ENCODE data around the gene MRPL48.
"Not testable (repeated sequence)": the region's sequence is repeated elsewhere in the genome, so short reads cannot be mapped to it uniquely, and the experiment has no call there.

Gene MRPL48

DNA sequence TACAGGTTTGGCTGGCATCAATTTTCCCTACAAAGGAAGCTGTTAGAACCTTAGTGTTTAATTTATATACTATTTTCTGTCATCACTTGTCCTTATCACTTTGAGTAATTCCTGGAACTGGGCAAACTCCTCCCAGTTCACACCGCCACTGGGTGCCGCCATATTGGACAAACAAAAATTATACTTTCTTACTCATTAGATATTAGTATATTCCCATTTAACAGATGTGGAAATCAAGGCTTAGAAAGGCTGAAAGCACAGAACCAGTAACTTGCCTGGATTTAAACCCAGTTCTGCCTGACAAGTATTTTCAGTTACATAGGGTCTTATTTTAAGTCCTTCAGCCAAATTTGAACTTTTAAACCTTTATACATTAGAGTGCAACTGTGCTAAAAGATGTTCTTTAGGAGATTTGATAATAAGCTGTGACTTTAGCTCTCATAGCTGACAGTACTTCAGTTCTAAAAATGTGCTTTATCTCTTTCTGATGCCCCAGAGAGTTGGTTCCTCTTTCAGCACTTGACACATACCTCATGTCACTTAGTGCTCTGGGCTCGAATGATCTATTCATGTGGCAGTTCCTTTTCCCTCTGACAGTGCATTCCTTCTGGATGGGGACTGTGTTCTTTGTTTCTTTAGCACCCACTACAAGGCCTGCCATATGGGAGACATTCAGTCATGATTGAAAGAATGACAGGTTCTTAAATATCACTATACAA, 63.5 kb downstream of the MRPL48 start:
- no peak for DNase-seq

DNA sequence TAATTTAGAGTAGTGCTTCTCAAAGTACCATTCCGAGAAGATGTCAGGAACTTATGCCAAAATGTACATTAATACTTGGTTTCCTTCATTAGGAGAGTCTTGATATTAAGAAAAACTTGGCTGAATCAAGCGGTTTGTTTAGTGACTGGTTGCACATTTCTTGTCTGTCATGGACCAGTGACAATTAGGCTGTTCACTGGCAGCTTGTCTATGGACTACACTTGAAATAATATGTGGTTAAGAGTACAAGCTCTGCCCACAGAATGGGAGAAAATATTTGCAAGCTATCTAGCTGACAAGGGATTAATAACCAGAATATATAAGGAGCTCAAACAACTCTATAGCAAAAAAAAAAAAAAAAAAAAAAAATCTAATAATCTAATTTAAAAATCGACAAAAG, 64.4 kb downstream of the MRPL48 start:
- no peak for DNase-seq

DNA sequence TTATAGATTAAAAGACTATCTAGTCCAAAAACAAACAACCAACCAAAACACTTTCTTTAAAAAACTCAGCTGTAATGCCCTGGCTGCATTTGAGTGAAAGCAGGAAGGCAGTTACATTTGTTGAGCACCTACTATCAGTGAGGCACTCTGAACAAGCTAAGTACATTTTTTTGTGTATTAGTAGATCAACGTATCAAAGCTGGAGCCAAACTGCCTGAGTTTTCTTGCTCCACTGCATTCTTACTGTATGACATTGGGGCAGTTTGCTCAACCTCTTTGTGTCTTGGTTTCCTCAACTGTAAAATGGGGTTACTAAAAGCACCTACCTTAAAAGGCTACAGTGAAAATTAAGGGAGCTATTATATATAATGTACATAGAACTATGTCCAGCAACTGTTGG, 67.0 kb downstream of the MRPL48 start:
- no peak for DNase-seq

DNA sequence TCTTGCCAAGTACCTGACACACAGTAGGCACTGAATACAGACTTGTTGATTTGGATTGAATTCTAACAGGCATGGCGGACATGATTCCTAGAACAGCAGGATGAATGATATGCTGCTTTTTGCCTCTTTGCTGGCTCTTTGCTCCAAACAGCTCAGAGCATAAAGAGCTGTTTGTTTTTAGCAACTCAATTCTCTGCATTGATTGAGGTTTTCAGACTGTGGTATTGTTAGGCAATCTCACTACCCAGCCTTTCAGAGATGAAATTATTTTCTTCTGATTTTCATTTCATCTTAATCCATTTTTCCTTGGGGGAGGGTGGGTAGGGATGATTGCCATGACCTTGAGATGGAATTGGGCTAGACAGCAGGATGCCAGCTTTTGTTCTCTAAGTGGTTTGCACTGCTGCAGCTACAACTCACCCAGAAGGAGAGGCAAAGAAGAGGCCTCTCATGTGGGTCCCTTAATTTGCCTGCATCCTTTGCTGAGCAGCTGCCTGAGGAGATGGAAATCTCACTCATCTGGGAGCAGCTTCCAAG, 68.4 kb downstream of the MRPL48 start:
- DNase-seq: no peak

DNA sequence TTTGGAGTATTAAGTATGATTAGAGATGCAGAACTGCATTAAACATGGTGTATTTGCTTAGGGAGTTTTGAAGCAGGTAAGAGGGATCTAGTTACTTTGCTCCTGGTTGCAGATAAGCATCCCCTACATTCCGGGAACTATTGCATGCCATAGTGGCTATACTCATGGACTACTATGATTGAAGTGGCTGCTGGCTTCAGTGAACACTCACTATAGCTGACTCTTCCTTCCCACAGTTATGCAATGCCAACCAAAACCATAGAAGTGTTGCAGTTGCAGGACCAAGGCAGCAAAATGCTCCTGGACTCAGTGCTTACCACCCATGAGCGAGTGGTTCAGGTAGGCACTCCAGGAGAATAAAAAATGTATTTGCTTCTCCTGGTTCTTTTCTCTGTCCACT, 72.0 kb downstream of the MRPL48 start:
- DNase-seq: no peak

DNA sequence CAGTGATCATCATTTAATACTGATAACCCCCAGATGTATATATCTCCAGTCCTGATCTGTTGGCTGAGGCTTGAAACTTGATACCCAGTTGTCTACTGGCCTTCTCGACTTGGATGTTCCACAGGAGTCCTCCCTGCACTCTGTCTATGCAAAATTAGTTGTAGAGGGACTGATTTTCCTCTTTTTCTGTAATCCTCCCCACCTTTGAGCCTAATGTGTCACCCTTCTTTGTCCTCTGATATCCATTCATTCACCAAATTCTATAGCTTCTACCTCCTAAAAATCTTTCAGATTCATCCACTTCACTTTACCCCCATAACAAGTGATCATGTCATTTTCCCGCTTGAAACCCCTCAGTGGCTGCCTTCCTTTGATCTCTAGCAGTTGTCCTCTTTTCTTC, 72.5 kb downstream of the MRPL48 start:
- no peak for DNase-seq

DNA sequence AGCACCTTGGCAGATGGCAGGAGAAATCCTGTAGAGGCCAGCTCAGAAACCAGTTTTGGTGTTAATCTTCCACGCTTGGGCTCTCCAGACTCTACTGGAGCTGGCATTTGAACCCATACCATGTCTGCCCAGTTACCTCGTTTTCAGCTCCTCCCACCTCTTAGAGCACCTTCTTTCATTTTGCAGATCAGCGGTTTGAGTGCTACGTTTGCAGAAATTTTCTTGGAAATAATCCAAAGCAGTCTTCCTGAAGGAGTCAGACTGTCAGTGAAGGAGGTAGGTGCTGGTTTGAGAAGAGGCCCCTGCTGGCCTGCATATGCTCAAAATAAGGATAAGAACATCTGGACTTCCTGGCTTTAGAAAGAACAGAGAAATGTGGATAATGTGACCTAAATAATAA, 75.3 kb downstream of the MRPL48 start:
- DNase-seq: no peak

DNA sequence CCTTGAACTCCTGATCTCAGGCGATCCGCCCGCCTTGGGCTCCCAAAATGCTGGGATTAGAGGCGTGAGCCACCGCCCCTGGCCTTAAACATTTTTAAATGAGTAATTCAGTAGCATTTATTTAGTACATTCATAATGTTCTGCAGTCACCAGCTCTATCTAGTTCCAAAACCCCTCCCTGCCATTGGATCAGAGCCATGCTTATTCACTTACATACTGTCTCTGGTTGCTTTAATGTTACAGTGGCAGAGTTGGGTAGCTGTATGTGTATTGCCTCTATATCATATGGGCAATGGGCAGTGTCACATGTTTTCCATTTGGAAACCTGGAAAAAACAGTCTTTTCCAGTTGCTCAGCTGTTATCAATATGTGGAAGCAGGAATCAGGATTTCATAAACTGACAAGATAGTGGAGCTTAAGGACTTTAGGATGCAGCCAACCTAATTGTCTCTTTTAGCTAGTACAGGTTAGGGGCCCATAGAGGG, 78.5 kb downstream of the MRPL48 start:
- DNase-seq: no peak

DNA sequence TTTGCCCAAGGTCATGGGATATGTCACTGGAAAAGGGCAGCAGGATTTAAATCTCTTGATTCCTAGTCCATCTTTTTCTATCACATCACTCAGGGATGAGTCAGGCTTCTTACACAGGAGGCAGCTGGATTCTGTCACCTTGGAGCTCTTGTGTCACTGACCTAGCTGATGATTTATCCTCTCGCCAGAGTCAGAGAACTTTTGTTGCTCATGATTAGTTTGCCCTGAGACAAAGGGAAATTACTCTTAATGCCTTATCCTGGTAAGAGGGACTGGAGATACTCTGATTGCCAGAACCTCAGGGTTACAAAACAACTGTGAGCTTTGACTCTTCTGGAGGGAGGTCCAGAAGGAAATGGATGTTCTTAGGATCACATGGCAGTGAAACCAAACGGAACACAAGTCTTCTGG, 78.9 kb downstream of the MRPL48 start:
- no peak for DNase-seq

DNA sequence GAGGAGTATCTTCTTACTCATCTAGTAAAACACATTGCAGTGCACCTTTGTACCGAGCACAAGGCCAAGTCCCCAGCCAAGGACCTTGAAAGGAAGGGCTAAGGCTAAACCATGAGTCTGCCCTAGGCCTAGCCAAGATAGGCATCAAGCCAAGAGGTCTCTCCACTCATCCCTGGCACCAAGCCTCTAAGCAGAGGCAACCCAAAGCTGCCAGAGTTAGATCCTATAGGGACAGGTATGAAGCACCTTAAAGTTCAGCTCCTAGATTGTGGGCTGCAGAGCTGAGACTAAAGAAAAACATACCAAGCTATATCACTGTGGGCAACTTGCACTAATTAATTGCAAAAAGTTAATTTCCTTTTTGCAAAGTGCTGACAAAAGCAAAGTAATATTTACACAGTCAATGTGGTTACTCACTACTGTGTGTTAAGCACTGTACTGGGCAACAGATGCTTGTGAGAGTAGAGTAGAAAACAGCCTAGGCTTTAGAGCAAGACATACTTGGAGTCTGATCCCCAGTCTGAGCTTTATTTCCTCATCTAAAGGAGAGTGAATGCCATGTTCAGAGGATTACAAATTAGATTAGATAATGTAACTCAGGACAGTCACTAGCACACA, 81.8 kb downstream of the MRPL48 start:
- peak; percentile 7 for DNase-seq

DNA sequence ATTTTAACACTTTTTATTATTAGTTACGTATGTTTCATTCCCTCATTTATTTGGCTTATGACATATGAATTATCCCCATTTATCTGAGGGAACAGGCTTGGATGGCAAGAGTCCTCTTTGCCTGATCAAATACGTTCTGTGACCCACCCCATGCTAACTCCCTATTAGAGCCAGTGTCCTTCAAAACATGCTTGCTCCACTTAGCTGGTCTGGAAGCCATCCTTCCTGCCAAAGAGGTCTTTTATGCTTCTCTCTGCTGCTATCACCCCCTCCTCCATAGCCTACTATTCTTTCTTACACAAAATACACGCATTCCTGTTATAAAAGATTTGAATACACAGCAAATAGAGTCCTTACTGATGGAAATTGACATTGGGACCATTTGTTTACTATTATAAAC, 82.6 kb downstream of the MRPL48 start:
- no peak for DNase-seq

DNA sequence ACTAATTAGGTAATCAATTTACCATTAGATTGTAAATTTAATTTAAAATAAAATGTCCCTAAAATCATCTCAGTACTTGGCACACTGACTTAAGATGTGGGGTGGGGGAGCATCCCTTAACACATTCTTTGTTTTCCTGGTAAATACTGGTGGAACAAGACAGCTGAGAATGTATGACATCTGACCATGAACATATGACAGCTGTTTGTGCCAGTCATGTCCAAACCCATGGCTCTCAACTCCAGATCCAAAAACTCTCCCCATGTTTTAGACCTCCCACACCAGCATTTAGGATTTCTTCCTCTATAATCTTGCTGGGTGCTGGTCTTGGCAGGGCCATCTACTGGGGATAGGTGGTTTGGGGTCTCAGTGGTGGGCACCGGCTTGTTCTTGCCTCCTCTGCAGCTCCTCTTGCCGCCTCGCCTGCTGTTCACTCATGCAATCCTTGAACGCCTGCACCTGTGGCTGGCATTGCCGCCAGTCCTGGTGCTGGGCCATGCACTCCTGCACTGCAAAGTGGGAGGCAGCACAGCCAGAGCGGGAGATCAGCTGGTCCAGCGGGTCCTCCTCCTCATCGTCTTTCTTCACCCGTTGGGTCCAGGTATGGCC, 85.2 kb downstream of the MRPL48 start:
- no peak for DNase-seq

DNA sequence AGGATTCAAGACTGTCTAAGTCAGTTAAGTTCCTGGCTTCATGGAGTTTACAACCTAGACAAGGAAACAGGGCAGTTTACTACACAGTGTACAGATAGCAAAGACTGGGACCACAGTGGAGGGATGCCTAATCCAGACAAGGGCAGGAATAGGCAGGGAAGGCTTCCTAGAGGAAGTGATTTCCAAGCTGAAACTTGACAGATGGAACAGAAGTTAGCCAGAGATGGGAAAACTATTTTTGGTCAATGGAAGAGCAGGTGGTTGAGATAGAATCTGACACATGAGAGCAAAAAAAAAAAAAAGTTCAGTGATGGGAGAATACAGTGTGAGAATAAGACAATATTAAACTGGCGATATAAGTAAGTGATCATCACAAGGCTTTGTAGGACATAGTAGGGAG, 87.7 kb downstream of the MRPL48 start:
- DNase-seq: no peak

DNA sequence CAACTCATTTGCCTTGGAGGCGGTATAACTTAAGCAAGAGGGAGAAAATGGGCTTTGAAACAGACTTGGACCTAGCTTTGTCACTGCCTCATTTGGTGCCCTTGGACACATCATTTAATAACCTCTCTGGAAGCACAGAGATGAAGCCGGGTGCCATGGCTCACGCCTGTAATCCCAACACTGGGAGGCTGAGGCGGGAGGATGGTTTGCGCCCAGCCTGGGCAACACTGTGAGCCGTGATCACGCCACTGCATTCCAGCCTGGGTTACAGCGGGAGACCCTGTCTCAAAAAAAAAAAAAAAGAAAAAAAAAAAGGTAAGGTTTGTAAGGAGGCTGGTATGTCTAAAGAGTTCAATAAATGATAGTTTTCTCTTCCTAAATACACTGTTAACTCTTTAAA, 88.2 kb downstream of the MRPL48 start:
- peak; percentile 17 for DNase-seq

DNA sequence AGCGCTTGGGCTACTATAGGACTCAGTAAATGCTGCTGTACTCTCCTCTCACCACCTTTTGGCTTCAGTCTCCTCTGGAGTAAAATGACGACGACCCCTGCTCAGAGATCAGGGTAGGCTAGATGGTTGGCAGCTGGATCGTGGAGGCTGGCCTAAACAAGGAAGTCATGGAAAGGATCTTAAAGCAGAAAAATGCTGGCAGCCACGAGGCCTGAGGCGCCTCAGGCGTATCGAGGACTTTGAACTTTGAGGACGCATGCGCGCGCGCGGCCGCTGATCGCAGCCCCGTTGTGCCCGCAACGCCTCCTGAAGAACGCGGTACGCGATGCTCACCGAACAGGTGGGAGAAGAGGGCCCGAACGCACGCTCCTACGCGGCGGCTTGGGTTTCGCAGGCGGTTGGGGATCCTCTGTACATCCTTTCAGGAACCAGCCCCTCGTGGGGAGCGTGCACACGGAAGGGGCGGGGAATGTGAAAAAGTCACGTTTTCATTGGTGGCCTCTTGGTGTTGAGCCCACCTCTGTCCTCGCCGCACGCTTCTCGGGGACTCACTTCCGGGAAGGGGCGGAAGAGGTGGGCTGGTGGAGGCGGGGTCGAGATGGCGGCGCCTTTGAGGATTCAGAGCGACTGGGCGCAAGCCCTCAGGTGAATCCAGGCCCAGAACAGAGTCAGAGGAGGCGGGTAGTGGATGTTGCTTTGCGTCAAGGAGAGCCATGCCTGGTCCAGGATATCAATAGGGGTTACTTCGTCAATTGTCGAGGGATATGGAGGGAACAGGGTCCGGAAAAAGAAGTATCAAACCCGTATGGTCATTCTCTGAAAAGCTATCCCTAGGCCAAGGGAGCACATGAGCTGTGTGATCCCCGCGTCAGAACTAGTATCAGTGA, 89.0 kb downstream of the MRPL48 start, which contains the start of the genes COA4 and PAAF1:
Gene COA4 (minus strand): TSS at position 423 of the 887 bp plus-strand sequence. CDS start 3,468 bp downstream, outside the sequence.
Gene PAAF1 (plus strand): TSS at position 576 of the 887 bp plus-strand sequence. CDS start 23 bp downstream, at position 599.
- peak; percentile 98 for DNase-seq

DNA sequence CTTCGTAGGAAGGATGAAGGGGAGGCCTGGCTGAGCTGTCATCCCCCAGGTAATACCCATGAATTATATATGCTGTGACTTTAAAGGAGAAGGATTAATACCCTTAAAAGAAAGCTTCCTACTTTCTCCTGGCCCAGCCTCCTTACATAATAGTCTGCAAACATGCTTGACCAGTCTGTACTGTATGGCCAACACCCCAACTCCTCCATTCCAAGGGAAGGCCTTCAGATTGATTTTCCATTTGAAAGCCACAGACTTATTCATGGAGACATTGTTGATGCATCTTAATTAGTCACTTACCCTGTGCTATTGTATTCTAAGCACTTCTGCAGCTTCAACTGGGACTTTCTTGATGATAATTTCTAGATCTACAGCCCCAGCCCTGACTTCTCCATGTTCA, 91.1 kb downstream of the MRPL48 start:
- no peak for DNase-seq

DNA sequence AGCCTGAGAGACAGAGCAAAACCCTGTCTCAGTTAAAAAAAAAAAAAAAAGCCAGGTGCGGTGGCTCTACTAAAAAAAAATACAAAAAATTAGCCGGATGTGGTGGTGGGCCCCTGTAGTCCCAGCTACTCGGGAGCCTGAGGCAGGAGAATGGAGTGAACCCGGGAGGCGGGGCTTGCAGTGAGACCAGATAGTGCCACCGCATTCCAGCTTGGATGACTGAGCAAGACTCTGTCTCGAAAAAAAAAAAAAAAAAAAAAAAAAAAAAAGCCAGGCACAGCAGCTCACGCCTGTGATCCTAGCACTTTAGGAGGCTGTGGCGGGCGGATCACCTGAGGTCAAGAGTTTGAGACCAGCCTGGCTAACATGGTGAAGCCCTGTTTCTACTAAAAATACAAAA, 92.8 kb downstream of the MRPL48 start:
- DNase-seq: not testable (repeated sequence)

DNA sequence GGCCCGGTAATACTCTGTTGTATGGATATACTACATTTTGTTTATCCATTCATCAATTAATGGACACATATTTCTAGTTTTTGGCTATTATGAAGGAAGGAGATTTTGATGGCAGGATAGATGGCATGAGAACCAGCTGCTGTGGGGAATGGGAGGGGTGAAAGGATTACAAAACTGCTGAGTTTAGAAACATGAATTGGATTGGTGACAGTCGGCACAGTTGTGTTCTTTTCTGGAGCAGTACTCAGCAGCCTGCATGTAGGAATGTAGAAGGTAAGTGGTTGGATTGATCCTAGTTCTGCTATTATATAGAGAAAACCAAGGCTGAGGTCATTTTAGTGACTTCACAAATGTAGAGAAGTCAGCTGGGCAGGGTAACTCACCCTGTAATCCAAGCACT, 96.2 kb downstream of the MRPL48 start:
- no peak for DNase-seq

DNA sequence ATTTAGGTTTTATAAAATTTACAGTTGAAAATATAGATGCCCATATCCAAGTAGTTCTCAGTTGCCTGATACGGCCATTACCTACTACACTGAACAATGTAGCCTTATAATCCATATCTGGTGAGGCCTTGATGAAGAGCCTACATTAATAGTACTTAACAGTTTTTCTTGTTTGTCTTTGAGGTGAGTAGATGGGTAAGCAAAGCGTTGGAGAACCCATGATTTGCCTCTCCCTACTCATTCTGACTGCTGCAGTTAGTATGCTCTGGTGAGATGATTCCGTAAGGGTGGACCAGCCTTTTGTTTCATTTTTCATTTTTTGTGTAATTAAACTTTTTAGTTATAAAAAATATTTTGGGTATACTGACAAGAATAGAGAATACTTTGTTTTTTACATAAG, 100.6 kb downstream of the MRPL48 start:
- DNase-seq: no peak

DNA sequence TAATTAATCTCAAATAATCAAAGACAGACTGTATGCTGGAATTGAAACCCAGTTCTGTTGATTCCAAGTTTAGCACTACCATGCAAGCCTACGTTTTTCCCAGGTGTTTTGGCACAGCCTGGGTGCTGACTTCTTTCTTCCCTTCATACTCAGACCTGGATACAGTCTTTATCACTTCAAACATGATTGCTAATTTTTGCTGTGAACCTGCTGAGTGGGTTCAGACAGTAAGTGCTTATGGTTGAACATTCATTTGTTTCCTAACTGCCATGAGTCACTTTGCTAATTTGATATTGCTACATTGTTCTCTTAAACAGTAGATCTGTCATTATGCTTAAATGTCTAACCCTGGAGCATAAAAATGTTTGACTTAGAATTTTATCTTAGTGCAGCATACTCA, 101.3 kb downstream of the MRPL48 start:
- DNase-seq: peak; percentile 18

DNA sequence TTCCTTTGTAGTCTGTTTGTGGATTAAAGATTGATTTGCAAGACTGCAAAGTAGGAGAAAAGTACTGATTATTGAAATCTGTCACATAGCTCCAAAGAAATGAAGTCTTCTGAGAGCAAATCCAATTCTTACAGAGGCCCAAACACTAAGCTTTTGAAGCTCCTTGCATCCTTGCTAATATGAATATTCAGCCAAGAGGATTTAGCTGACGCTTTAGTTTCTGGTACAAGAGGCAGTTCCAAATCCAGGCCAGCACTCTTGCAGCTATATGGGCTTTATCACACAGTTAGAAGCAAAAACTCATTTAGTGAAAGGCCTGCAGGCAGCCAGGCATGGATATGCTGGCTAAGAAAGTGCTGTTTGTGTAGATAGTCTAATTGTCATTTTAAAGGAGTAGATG, 101.9 kb downstream of the MRPL48 start:
- DNase-seq: no peak

DNA sequence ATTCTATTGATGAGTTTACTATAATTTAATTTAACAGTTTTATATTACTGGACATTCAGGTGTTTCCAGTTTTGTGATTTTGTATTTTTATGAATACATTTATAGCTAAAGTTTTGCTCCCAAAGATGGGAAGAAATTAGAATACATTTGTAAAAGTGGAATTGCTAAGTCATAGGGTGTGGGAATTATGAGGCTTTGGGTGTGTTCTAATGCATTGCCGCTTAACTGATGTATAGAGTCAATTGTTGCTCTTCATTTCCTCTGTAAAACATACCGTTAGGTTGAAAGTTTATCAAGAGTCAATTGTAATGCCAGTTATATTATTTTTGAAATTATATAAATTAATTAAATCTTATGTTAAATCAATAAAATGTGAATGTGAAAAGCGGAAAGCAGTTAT, 105.4 kb downstream of the MRPL48 start:
- no peak for DNase-seq
